Thoracic aorta (tissue), 2 donors: ENCODE measurements around the gene DISC1. TPM values are rescaled to one million over a fixed set of nuclear protein-coding genes. Genes with fewer than 3 reads are reported as not detected.

Experiments
- ATAC-seq: fragments of 150-250 bp; one replicate; pipeline ENCODE4 v1.8.0; 2017; ENCODE audit warnings: low read depth; ENCODE audit not compliant: insufficient number of reproducible peaks, low FRiP score
- DNase-seq: peaks from one replicate; pipeline ENCODE4 v3.0.0-alpha.2; 2020; ENCODE audit warnings: low spot score
- H3K27ac ChIP-seq, 2 donors: fragments of 200-600 bp; sonication (generic); 1 replicate in 1 of 2; 2 replicates in 1 of 2; pipeline ENCODE4 v1.5.1; 2016; ENCODE audit warnings: mild to moderate bottlenecking in 2 of 2, moderate library complexity in 2 of 2
- H3K27me3 ChIP-seq: fragments of 200-600 bp; sonication (generic); replicated peaks from 2 replicates; pipeline ENCODE4 v1.6.0; 2016; ENCODE audit warnings: mild to moderate bottlenecking; ENCODE audit not compliant: insufficient read depth
- H3K36me3 ChIP-seq: fragments of 200-600 bp; sonication (generic); one replicate; pipeline ENCODE4 v1.5.1; 2016
- H3K4me1 ChIP-seq, 2 donors: fragments of 200-600 bp; sonication (generic); 1 replicate in 1 of 2; 2 replicates in 1 of 2; pipeline versions ENCODE4 v1.5.1 to v1.6.0; 2016; ENCODE audit warnings: low read depth in 2 of 2, mild to moderate bottlenecking in 1 of 2; ENCODE audit not compliant: control insufficient read depth in 1 of 2
- H3K4me3 ChIP-seq: fragments of 200-600 bp; sonication (generic); 2 replicates; pipeline ENCODE4 v1.5.1; 2016; ENCODE audit warnings: mild to moderate bottlenecking
- H3K9me3 ChIP-seq: fragments of 200-600 bp; sonication (generic); 2 replicates; pipeline ENCODE4 v1.5.1; 2016
- total RNA-seq, 2 donors: library from RNA; depleted of rRNA; stranded (reverse); fragments of >200 nt; gene quantifications; one replicate each; pipeline versions ENCODE4 v1.1.0 to v1.2.3, GENCODE V29; 2016
- TF ChIP-seq, protein P1 (sequence below): fragments of 200-600 bp; sonication (generic); IDR thresholded peaks from one replicate; pipeline ENCODE4 v1.5.1; 2019; ENCODE audit warnings: antibody characterized with exemption

The DISC1 gene
- total RNA-seq, 2 donors from 2014 or later = 13.1 to 26.9 TPM

DNA sequence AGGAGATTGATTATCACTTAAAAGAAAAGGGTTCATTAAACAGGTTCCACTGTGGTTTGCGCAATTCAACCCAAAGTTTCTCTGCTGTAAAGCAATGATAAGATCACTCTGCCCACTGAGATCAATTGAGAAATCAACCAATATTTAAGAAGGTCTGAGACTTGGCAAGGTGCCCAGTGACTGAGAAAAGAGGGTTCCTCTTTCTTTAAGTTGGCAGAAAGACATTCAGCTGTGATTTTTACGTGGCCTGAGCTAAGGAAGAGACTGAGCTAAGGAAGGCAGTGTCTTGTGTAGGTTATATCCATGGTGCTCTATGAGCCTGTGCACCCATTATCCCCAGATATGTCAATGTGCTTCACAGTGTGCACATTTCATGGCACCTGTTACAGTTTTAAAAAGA is 344.1 kb downstream of the DISC1 start:
- H3K27ac ChIP-seq = no peak overlapping the region
- TF ChIP-seq, protein P1, sequence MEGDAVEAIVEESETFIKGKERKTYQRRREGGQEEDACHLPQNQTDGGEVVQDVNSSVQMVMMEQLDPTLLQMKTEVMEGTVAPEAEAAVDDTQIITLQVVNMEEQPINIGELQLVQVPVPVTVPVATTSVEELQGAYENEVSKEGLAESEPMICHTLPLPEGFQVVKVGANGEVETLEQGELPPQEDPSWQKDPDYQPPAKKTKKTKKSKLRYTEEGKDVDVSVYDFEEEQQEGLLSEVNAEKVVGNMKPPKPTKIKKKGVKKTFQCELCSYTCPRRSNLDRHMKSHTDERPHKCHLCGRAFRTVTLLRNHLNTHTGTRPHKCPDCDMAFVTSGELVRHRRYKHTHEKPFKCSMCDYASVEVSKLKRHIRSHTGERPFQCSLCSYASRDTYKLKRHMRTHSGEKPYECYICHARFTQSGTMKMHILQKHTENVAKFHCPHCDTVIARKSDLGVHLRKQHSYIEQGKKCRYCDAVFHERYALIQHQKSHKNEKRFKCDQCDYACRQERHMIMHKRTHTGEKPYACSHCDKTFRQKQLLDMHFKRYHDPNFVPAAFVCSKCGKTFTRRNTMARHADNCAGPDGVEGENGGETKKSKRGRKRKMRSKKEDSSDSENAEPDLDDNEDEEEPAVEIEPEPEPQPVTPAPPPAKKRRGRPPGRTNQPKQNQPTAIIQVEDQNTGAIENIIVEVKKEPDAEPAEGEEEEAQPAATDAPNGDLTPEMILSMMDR = no peak
- H3K27me3 ChIP-seq = no peaks in the 10 kb centered on the region
- no peaks in the 10 kb centered on the region for H3K9me3 ChIP-seq
- H3K4me3 ChIP-seq = no peak overlapping the region
- no peak for DNase-seq
- H3K36me3 ChIP-seq = no peaks in the 10 kb centered on the region
- ATAC-seq = no peak
- no peaks in the 10 kb centered on the region for H3K4me1 ChIP-seq

DNA sequence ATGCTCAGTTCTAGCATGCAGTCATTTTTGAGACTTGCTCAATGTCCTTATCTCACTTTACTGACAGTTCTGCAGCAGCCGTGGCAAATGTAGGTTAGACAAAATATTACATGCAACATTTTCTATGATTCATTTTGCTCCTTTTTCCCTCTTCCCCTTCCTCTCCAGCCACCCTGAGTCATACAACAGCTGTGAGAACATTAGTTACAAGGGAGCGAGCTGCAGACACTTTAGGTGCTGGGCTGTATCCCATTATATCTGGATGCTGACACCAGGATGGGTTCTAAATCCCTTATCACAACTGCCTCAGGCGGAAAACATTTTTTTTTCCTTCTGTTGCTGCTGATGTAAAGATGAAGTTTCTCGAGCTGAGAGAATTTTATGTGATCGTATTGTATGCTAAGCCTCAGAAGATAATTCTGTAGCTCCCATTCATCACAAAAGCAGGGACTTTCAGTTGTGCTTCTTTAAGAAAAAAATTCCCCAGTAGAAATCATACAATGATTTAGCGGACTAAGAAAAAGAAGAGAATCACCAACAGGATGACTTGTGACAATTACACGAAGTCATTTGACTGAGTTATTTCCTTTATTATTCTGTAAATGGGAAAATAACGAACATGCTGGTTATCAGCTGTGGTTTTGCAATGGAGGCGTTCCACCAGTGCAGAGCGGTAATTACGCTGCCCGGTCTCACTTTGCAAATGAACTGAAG is 345.0 kb downstream of the DISC1 start:
- Histone ChIP-seq H3K9me3 (no peaks in the 10 kb centered on the region), H3K27me3 (no peaks in the 10 kb centered on the region), H3K4me1 (no peaks in the 10 kb centered on the region), H3K36me3 (no peaks in the 10 kb centered on the region), H3K27ac (no peak overlapping the region), H3K4me3 (no peak overlapping the region)
- DNase-seq (no peak), ATAC-seq (no peak)
- TF ChIP-seq, protein P1 = no peak

DNA sequence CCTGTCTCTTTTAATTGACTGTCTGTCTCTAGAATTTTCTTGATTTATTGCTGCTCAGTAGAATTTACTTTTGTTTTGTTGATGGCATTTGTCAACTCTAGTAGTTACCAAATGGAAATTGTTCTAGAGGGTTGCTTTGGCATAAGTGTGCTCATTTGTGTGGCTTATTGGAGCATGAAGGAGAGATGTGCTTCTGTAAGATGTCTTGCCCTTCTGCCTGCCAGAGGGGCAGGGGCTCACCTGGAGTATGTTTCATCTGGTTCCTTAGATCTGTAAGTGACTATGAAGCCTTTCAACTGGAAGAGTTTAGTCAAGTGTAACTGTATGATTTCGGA is 345.5 kb downstream of the DISC1 start:
- Histone ChIP-seq H3K27ac (no peak overlapping the region), H3K36me3 (no peaks in the 10 kb centered on the region), H3K9me3 (no peaks in the 10 kb centered on the region), H3K4me1 (no peaks in the 10 kb centered on the region), H3K27me3 (no peaks in the 10 kb centered on the region), H3K4me3 (no peak overlapping the region)
- ATAC-seq (no peak), DNase-seq (no peak)
- TF ChIP-seq, protein P1 = no peak

DNA sequence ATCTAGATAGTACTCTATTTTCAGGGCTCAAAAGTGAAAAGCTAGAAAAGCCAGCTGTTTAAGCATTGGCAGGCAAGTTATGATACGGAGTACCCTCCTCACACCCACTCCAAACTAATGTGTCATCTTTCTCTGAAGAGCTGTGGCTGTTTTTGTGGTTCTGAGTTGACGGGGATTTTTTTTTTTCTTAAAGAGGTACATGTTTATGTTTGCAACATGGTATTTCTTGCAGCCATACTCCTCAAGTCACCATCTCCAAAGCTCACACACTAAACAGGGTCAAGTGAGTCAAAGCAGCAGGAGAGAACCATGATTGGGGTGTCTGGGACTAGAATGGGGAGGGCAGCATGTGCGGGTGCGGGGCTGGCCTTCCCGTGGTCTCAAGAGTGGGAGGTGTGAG is 347.2 kb downstream of the DISC1 start:
- no peaks in the 10 kb centered on the region for H3K4me1 ChIP-seq
- TF ChIP-seq, protein P1 = no peak
- no peaks in the 10 kb centered on the region for H3K9me3 ChIP-seq
- H3K27ac ChIP-seq = no peak overlapping the region
- no peaks in the 10 kb centered on the region for H3K36me3 ChIP-seq
- no peaks in the 10 kb centered on the region for H3K27me3 ChIP-seq
- ATAC-seq (no peak), DNase-seq (no peak)
- no peak overlapping the region for H3K4me3 ChIP-seq

DNA sequence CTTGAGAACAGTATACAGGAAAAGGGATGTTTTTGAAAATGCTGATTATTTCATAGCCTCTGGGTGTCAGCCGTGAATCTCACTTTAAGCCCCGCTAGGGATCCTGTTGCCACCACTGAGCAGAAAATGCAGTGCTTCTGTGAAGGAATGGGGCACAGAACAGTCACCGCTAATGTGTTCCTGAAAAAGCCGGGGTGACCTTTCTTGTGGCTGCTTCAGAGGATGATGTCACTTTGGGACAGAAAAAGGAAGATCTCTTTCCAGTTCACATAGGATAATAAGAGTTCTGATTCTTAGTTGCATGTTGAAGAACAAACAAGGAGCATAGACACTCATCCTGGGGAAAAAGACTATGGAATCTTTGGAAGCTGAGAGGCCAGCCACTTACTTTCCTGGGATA is 349.6 kb downstream of the DISC1 start:
- ATAC-seq = no peak
- TF ChIP-seq, protein P1 = no peak

More for the DNA sequence above, 349.6 kb downstream of the DISC1 start:
- Histone ChIP-seq H3K27ac (no peak overlapping the region), H3K4me1 (no peaks in the 10 kb centered on the region), H3K36me3 (no peaks in the 10 kb centered on the region), H3K27me3 (no peaks in the 10 kb centered on the region), H3K9me3 (no peaks in the 10 kb centered on the region), H3K4me3 (no peak overlapping the region)
- DNase-seq = no peak
